ENCODE data around the gene UBN1. TPM values are rescaled to one million over a fixed set of nuclear protein-coding genes. Genes with fewer than 3 reads are reported as not detected.
"Not testable (repeated sequence)": the region's sequence is repeated elsewhere in the genome, so short reads cannot be mapped to it uniquely, and the experiment has no call there.

UBN1 gene
- total RNA-seq, 1 experiment from 2014 or later: 19.7 TPM

DNA sequence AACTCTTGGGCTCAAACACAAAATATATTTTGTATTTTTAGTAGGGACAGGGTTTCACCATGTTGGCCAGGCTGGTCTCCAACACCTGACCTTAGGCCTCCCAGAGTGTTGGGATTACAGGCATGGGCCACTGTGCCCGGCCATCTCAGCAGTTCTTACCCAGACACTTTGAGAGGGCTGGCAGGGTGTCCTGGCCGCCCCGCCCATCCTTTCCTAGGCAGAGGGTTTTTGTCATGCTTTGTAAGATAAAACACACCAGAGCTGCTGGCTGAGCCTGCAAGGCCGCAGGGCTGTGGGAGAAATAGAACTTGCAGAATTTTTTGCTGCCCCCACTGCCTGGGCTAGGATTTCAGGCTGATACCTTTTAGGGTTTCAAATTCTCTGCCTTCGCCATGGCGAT is 80.9 kb downstream of the UBN1 start:
- no peak for DNase-seq (ENCODE audit: low read depth)

DNA sequence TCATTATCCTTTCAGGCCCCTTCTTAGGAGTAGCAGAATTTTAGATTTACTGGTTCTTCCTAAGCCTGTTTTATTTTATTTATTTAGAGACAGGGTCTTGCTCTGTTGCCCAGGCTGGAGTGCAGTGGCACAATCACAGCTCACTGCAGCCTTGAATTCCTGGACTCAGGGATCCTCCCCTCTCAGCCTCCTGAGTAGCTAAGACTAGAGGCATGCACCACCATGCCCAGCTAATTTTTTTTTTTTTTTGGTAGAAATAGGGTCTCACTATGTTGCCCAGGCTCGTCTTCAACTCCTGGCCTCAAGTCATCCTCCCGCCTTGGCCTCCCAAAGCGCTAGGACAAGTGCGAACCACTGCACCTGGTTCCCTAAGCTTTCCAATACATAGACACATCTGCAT is 82.3 kb downstream of the UBN1 start:
- not testable (repeated sequence) for DNase-seq (ENCODE audit: low read depth)

DNA sequence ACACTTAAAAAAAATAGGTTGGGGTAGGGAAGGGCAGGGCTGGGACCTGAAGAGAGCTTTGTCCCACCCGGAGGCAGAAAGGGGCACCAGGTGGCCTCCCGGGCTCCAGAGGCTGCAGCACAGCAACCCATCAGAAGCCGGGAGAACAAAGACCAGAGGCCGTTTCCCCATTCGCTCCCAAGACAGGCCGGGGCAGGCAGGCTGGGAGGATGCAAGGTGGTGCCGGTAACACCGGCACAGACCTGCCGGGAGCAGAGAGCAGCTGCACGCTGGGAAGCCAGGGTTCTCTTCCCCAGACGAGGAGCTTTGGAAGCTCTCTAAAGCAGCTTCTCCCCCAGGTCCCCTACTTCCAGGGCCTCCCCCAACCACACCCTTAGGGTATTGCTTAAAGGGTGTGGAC is 84.1 kb downstream of the UBN1 start:
- DNase-seq (ENCODE audit: low read depth): no peak

Other genes with a start within 250 kb of the UBN1 start
- 3.3 and 4.7 TPM in 2 replicates for gene UBALD1, start 232.6 kb upstream of the UBN1 start, total RNA-seq (2014; rRNA removed; shearing (Covaris generic))
- 10.4 and 18.3 TPM in 2 replicates for gene MGRN1, start 222.7 kb upstream of the UBN1 start, total RNA-seq (2014; rRNA removed; shearing (Covaris generic))
- 28.7 and 45.3 TPM in 2 replicates for gene NUDT16L1, start 153.9 kb upstream of the UBN1 start, total RNA-seq (2014; rRNA removed; shearing (Covaris generic))
- 8.9 and 10.6 TPM in 2 replicates for gene ANKS3, start 113.2 kb upstream of the UBN1 start, total RNA-seq (2014; rRNA removed; shearing (Covaris generic))
- gene DNAAF8, start 112.9 kb upstream of the UBN1 start, total RNA-seq (2014; rRNA removed; shearing (Covaris generic)): 0.36 and 0.49 TPM in 2 replicates
- 5.2 and 5.4 TPM in 2 replicates for gene ZNF500, start 80.3 kb upstream of the UBN1 start, total RNA-seq (2014; rRNA removed; shearing (Covaris generic))
- gene SEPTIN12, start 59.1 kb upstream of the UBN1 start, total RNA-seq (2014; rRNA removed; shearing (Covaris generic)): not detected in 2 replicates
- gene SMIM22, start 52.1 kb upstream of the UBN1 start, total RNA-seq (2014; rRNA removed; shearing (Covaris generic)): not detected in 2 replicates
- gene ROGDI, start 44.8 kb upstream of the UBN1 start, total RNA-seq (2014; rRNA removed; shearing (Covaris generic)): 13.1 and 16.9 TPM in 2 replicates
- 17.8 and 21.4 TPM in 2 replicates for gene GLYR1, start 193 bp upstream of the UBN1 start, total RNA-seq (2014; rRNA removed; shearing (Covaris generic))
- 0.12 and 0.20 TPM in 2 replicates for gene PPL, start 89.7 kb downstream of the UBN1 start, total RNA-seq (2014; rRNA removed; shearing (Covaris generic))
- not detected in 2 replicates for gene SEC14L5, start 110.8 kb downstream of the UBN1 start, total RNA-seq (2014; rRNA removed; shearing (Covaris generic))
- gene NAGPA, start 186.5 kb downstream of the UBN1 start, total RNA-seq (2014; rRNA removed; shearing (Covaris generic)): 11.8 and 13.9 TPM in 2 replicates
- gene C16orf89, start 218.5 kb downstream of the UBN1 start, total RNA-seq (2014; rRNA removed; shearing (Covaris generic)): not detected in 2 replicates
- gene ALG1, start 224.4 kb downstream of the UBN1 start, total RNA-seq (2014; rRNA removed; shearing (Covaris generic)): 13.1 and 22.7 TPM in 2 replicates

Data from RPMI7951 (cell line).